Esophagus squamous epithelium (tissue), 4 donors: Measurements from ENCODE around the gene ARHGEF25.
"Not testable (repeated sequence)": the region's sequence is repeated elsewhere in the genome, so short reads cannot be mapped to it uniquely, and the experiment has no call there.

ENCODE experiments used
- POLR2A ChIP-seq, 4 donors: fragments of 450-650 bp; IDR thresholded peaks; one replicate each; pipeline ENCODE4 v1.6.1; 2017; ENCODE audit warnings: antibody characterized with exemption in 4 of 4, mild to moderate bottlenecking in 4 of 4, moderate library complexity in 3 of 4
- TF ChIP-seq, protein P1 (sequence below), 6 experiments: fragments of 450-650 bp in 4 of 6; fragments of 200-600 bp in 2 of 6; sonication (generic) in 2 of 6; IDR thresholded peaks; one replicate each; pipeline ENCODE4 v1.5.1; 2016 to 2019; ENCODE audit warnings: antibody characterized with exemption in 6 of 6, mild to moderate bottlenecking in 4 of 6, moderate library complexity in 4 of 6

DNA sequence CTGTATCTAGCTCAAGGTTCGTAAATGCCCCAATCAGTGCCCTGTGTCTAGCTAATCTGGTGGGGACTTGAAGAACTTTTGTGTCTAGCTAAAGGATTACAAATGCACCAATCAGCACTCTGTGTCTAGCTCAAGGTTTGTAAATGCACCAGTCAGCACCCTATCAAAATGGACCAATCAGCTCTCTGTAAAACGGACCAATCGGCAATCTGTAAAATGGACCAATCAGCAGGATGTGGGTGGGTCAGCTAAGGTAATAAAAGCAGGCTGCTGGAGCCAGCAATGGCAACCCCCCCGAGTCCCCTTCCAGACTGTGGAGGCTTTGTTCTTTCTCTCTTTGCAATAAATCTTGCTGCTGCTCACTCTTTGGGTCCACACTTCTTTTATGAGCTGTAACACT is 45.2 kb downstream of the ARHGEF25 start:
- TF ChIP-seq, protein P1, sequence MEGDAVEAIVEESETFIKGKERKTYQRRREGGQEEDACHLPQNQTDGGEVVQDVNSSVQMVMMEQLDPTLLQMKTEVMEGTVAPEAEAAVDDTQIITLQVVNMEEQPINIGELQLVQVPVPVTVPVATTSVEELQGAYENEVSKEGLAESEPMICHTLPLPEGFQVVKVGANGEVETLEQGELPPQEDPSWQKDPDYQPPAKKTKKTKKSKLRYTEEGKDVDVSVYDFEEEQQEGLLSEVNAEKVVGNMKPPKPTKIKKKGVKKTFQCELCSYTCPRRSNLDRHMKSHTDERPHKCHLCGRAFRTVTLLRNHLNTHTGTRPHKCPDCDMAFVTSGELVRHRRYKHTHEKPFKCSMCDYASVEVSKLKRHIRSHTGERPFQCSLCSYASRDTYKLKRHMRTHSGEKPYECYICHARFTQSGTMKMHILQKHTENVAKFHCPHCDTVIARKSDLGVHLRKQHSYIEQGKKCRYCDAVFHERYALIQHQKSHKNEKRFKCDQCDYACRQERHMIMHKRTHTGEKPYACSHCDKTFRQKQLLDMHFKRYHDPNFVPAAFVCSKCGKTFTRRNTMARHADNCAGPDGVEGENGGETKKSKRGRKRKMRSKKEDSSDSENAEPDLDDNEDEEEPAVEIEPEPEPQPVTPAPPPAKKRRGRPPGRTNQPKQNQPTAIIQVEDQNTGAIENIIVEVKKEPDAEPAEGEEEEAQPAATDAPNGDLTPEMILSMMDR (IDR thresholded peaks at IDR 0.05), result not testable (repeated sequence)
- not testable (repeated sequence) for TF ChIP-seq POLR2A (IDR thresholded peaks at IDR 0.05)
